ENCODE data around the gene KCNS1.

The KCNS1 gene

DNA sequence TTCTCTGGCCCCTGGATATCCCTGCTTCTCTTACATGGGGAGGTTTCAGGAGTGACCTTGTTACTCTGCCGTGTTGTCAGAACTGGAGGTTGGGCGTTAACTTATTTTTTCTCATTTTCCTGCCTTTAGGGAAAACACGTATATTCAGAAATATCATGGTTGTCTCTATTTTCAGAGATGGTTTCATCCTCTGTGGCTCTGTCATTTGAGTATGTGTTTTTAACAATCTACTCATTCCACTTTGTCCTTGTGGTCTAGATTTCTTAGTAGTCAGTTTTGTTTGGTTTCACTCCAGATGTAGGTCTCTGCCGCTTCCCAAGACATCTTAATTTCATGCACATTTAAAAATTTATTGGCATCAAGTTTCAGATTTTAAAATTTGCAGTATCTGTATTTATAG is 45.9 kb downstream of the KCNS1 start:
- TF ChIP-seq GATA3 (IDR thresholded peaks at IDR 0.05; ENCODE audit: low read depth, low read length): no peak
- TF ChIP-seq GATA2 (IDR thresholded peaks at IDR 0.05; ENCODE audit: low read depth, low read length): no peak

DNA sequence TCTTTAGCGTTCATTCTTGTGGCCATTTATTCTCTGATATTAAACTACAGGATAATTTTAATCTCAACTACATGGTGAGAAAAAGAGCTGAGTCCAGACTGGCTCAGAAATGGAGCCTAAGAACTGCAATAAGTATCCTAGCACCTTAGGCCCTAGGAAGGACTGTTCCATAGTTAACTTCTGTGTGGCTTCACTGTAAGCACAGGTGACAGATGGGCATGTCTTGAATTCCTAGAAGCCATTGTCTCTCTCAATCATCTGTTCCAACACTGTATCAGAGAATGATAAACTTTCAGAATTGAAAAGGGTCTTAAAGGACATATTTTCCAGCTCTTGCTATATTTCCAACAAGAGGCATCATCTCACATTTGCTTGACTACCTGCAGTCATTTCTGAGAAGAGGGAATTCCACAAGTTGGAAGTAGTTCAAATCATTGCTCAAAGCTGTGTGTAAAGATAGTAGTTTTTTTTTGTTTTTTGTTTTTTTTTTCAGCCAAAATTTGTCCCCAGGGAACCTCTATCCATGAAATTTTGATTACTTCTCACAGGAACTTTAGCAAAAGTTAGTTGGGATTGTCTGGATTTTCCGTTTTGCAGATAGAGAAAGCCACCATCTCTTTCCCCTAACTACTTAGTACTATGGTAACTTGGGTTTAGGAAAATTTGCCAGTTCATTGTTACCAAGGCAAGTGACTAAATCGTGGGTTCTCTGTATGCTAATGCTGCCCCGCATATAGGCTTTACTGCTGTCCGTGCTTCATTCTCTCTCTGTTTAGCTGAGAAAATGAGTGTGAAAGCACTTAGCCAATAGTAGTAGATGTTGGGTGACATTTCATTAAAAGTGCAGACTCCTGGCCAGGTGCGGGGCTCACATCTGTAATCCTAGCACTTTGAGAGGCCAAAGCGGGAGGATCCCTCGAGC is 47.2 kb downstream of the KCNS1 start:
- TF ChIP-seq GATA2 (IDR thresholded peaks at IDR 0.05; ENCODE audit: low read depth, low read length) (no peak), GATA3 (IDR thresholded peaks at IDR 0.05; ENCODE audit: low read depth, low read length) (no peak)

DNA sequence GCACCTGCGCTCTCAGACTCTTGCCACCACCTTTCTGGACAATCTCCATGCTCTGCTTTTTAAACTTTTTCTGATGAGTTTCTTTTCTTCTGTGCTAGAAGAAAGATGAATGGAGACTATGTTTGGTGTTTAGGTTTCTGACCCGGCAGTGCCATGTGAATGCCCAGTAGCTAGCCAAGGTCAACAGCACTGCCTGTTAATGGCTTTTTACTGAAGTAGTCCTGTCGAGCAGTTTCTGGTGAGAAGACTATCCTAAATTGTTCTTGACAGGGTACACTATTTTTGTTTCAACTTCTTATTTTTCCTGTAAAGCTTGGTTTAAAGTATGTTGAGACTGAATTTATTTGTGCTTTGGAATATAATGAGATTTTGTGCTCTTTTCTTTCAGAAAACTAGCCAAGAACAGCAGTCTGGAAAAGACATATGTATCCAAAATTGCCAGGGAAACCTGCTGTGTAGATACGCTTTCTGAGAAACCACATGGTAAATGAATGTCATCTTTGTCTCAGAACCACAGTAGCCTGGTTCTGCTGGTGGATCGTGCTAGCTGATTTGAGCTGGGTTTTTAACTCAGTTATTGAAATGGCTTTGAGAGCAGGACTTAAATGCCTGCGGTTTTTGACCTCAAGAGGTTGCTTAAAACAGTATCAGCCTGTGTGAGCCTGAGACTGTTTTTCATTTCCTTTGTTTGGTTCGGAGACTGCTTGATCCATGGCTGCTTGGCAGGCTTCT is 48.1 kb downstream of the KCNS1 start:
- TF ChIP-seq GATA3 (IDR thresholded peaks at IDR 0.05; ENCODE audit: low read depth, low read length) (no peak), GATA2 (IDR thresholded peaks at IDR 0.05; ENCODE audit: low read depth, low read length) (no peak)

DNA sequence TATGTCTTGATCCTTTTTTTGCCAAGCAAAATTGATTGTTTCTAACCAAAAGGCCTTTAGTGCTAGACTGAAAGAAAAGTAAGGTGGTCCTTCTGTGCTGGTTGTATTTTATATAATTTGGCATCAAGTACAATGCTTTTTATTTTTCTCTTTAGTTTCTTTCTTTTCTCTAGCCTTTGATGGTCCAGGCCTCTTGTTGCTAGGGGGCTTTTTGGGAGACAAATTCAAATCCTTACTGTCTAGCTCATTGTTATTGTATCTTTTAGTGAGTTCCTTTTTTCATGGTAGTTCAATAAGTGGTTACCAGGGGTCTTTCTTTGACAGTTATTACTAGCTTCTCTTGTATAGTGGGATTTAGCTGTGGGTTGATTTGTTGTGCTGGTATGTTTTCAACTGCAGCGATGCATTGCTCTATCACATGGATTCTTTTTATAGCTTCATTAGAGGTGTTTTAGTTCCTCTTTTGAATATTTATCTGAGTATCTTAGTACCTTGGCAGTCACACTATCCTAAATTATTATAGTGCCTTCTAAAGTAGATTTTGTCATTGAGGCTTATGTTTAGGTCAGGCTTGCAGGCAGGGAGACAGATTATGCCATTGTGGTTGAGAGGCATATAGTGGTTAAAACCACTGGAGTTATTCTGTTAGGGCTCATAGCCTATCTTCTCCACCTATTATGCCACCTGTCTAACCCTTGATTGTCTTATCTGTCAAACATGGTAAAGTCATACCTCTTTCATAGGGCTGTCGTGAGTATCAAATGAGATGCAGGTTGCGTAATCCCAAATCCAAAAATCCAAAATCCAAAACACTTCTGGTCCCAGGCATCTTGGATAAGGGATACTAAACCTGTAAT is 49.5 kb downstream of the KCNS1 start:
- TF ChIP-seq GATA3 (IDR thresholded peaks at IDR 0.05; ENCODE audit: low read depth, low read length) (no peak), GATA2 (IDR thresholded peaks at IDR 0.05; ENCODE audit: low read depth, low read length) (no peak)

DNA sequence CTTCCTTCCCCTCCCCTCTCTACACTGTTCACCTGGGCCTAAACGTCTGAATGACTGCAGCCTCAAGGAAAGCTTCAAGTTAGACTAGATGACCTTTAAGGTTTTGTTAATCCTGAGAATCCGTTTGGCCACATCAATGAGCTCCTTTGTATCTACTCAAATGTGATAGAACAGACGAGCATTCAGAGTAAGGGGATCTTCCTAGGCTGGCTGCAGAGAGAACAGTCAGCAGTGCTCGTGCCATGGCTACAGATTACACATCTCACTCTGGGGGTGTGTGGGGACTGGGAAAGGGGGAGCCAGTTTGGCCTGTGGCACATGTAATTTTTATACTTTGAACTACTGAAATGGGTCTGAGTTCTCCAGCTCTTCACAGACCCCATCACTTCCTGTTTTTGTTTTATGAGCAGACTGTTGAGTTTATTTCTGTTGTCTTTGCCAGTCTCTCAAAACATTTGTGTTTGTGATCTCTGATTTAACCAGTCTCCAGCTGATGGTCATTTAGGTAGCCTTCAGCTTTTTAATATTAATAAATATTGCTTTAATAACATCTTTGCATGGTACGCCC is 50.9 kb downstream of the KCNS1 start:
- TF ChIP-seq GATA3 (IDR thresholded peaks at IDR 0.05; ENCODE audit: low read depth, low read length) (no peak), GATA2 (IDR thresholded peaks at IDR 0.05; ENCODE audit: low read depth, low read length) (no peak)

DNA sequence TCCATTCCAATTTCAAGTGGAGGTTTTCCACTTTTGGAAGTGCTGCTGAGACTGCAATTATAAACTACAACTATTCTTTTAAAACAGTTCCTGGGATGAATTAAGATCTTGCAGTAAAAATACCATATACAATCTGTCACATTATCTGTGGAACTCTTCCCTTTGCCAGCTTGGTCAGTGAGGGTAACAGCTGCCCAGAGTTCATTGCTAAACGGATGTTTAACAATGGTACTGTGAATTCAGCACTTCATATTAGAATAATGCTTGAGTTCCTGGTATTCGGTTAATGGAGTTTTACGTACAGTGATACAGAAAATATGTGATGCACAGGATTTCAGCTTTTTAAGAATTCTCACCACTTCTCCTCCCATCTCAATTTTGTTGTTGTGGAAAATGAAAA is 51.5 kb downstream of the KCNS1 start:
- TF ChIP-seq GATA2 (IDR thresholded peaks at IDR 0.05; ENCODE audit: low read depth, low read length) (no peak), GATA3 (IDR thresholded peaks at IDR 0.05; ENCODE audit: low read depth, low read length) (no peak)

DNA sequence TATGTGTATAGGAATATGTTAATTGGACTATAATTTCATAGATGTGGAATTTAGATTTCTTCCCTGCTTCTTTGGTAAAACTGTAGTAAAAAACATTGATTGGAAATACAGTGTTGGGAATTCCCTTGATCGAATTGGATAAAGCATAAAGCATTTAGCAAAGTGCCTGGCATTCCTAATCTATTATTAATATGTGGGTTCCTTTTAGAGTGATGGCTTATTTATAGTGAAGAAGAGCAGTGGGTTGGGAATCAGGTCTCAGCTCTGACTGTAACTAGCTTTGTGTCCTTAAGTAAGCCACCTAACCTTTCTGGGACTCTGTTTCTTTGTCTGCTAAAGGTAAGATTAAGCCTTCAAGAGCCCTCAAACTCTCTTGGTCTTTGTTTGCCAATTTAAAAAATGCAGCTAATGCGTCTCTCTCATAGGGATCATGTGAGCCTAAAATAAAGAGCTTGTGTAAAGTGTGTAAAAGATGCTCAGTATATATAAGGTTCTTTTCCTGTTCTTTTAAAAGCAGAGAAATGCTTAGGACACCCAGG is 53.3 kb downstream of the KCNS1 start:
- TF ChIP-seq GATA2 (IDR thresholded peaks at IDR 0.05; ENCODE audit: low read depth, low read length) (no peak), GATA3 (IDR thresholded peaks at IDR 0.05; ENCODE audit: low read depth, low read length) (no peak)

DNA sequence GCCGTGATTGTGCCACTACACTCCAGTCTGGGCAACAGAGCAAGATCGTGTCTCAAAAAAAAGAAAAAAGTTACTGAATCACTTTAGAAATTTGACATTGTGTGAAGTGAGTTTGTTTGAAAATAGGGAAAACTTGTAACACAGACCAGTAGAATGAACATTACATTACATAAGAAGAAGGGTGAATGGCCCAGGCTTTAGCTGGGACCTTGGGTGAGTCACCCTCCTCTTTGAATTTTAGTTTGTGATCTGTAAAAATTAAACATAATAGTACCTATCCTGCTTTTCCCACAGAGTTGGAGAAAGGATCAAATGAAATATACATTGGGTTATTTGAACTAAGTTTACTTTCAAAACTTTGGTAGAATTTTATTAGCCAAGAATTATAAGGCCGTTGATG is 56.3 kb downstream of the KCNS1 start:
- TF ChIP-seq GATA2 (IDR thresholded peaks at IDR 0.05; ENCODE audit: low read depth, low read length) (no peak), GATA3 (IDR thresholded peaks at IDR 0.05; ENCODE audit: low read depth, low read length) (no peak)

DNA sequence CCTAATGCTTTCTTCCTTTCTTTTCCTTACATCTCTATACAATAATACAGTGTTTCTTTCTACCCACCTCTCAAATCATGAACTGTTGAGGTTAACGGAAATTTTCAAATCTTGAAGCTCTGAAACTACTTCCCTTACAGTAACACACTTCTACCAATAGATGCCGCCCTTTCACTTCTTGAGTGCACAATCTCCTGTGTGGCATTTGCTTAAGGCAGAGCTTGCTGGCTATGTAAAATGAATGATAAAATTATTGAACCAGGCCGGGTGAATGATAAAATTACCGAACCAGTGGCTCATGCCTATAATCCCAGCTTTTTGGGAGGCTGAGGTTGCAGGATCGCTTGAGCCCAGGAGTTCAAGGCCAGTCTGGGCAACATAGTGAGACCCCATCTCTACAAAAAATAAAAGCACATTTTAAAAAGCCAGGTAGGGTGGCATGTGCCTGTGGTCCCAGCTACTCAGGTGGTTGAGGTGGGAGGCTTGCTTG is 56.8 kb downstream of the KCNS1 start:
- TF ChIP-seq GATA2 (IDR thresholded peaks at IDR 0.05; ENCODE audit: low read depth, low read length) (no peak), GATA3 (IDR thresholded peaks at IDR 0.05; ENCODE audit: low read depth, low read length) (no peak)

DNA sequence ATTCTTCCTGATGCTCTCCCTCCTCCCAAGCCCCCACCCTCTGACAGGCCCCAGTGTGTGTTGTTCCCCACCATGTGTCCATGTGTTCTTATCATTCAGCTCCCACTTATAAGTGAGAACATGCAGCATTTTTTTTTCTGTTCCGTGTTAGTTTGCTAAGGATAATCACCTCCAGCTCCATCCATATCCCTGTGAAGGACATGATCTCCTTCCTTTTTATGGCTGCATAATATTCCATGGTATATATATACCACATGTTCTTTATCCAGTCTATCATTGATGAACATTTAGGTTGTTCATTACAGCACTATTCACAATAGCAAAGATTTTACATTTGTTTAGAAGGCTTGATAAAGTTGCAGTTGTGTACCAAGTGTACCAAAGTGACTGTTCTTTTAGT is 57.9 kb downstream of the KCNS1 start:
- TF ChIP-seq GATA2 (IDR thresholded peaks at IDR 0.05; ENCODE audit: low read depth, low read length) (no peak), GATA3 (IDR thresholded peaks at IDR 0.05; ENCODE audit: low read depth, low read length) (no peak)

Data from SH-SY5Y (cell line).